Measurements from ENCODE around the gene MMD2.
"Not testable (repeated sequence)": the region's sequence is repeated elsewhere in the genome, so short reads cannot be mapped to it uniquely, and the experiment has no call there.

Gene MMD2

GRCh38 chr7:4895766-4896165, 63.2 kb downstream of the MMD2 start:
- no peak for FAIRE-seq
- no peak for DNase-seq (ENCODE audit: low spot score)

- FAIRE-seq (no peak), DNase-seq (ENCODE audit: low spot score) (no peak)
Measured at GRCh38 chr7:4894482-4894881, 64.5 kb downstream of the MMD2 start.

GRCh38 chr7:4893929-4894475, 65.0 kb downstream of the MMD2 start:
- DNase-seq (ENCODE audit: low spot score) = no peak
- FAIRE-seq = no peak

- DNase-seq (ENCODE audit: low spot score); FAIRE-seq: not testable (repeated sequence)
Measured at GRCh38 chr7:4893188-4893587, 65.8 kb downstream of the MMD2 start.

- not testable (repeated sequence) for FAIRE-seq
Measured at GRCh38 chr7:4891522-4891921, 67.5 kb downstream of the MMD2 start.

GRCh38 chr7:4889682-4890081, 69.3 kb downstream of the MMD2 start:
- DNase-seq (ENCODE audit: low spot score) (no peak), FAIRE-seq (no peak)

More at GRCh38 chr7:4891522-4891921, 67.5 kb downstream of the MMD2 start:
- DNase-seq (ENCODE audit: low spot score) = not testable (repeated sequence)

GRCh38 chr7:4888161-4888560, 70.8 kb downstream of the MMD2 start:
- DNase-seq (ENCODE audit: low spot score) = no peak

GRCh38 chr7:4886671-4887070, 72.3 kb downstream of the MMD2 start:
- no peak for DNase-seq (ENCODE audit: low spot score)
- no peak for FAIRE-seq

More at GRCh38 chr7:4888161-4888560, 70.8 kb downstream of the MMD2 start:
- no peak for FAIRE-seq

- FAIRE-seq (no peak), DNase-seq (ENCODE audit: low spot score) (no peak)
Measured at GRCh38 chr7:4885317-4885807, 73.6 kb downstream of the MMD2 start.

- FAIRE-seq = no peak
- no peak for DNase-seq (ENCODE audit: low spot score)
Measured at GRCh38 chr7:4884164-4884563, 74.8 kb downstream of the MMD2 start.

GRCh38 chr7:4883372-4884144, 75.4 kb downstream of the MMD2 start, which contains the start of gene RADIL:
TSS of gene RADIL (minus strand) at chr7:4883716. CDS start at chr7:4878139, 5,577 bp downstream.
- DNase-seq (ENCODE audit: low spot score) (no peak), FAIRE-seq (no peak)

GRCh38 chr7:4883033-4883371, 76.0 kb downstream of the MMD2 start:
- no peak for DNase-seq (ENCODE audit: low spot score)
- no peak for FAIRE-seq

- FAIRE-seq = no peak
Measured at GRCh38 chr7:4882169-4883032, 76.6 kb downstream of the MMD2 start.

GRCh38 chr7:4880218-4880617, 78.8 kb downstream of the MMD2 start:
- no peak for FAIRE-seq

More at GRCh38 chr7:4882169-4883032, 76.6 kb downstream of the MMD2 start:
- no peak for DNase-seq (ENCODE audit: low spot score)

GRCh38 chr7:4879396-4880081, 79.4 kb downstream of the MMD2 start:
- DNase-seq (ENCODE audit: low spot score) (no peak), FAIRE-seq (no peak)

More at GRCh38 chr7:4880218-4880617, 78.8 kb downstream of the MMD2 start:
- DNase-seq (ENCODE audit: low spot score) = no peak

- no peak for FAIRE-seq
- no peak for DNase-seq (ENCODE audit: low spot score)
Measured at GRCh38 chr7:4878336-4879335, 80.4 kb downstream of the MMD2 start.

- DNase-seq (ENCODE audit: low spot score) (no peak), FAIRE-seq (no peak)
Measured at GRCh38 chr7:4876586-4876985, 82.4 kb downstream of the MMD2 start.

- FAIRE-seq (no peak), DNase-seq (ENCODE audit: low spot score) (no peak)
Measured at GRCh38 chr7:4875391-4875790, 83.6 kb downstream of the MMD2 start.

GRCh38 chr7:4873071-4873944, 85.7 kb downstream of the MMD2 start:
- DNase-seq (ENCODE audit: low spot score) (no peak), FAIRE-seq (no peak)
